Measurements from ENCODE around the gene TMEM63A. TPM values are rescaled to one million over a fixed set of nuclear protein-coding genes. Genes with fewer than 3 reads are reported as not detected.

TMEM63A gene
- total RNA-seq, 1 experiment from 2014 or later, result 31.4 TPM

GRCh38 chr1:225863167-225863566 lies 19.0 kb downstream of the TMEM63A start:
- Histone ChIP-seq H3K4me3 (ENCODE audit: low read depth in 2 of 2, low read length in 2 of 2) (no peak overlapping the region), H3K36me3 (ENCODE audit: control insufficient read depth, insufficient read depth, low read length) (0 out of 2 replicates have a peak, but pooled peaks cover 2% of the 10 kb centered on the region), H3K27me3 (ENCODE audit: control insufficient read depth, insufficient read depth, low read length) (no peaks in the 10 kb centered on the region), H3K9me3 (ENCODE audit: control insufficient read depth, insufficient read depth, low read depth, low read length) (no peaks in the 10 kb centered on the region), H3K4me1 (ENCODE audit: control insufficient read depth, insufficient read depth, low read length) (no peaks in the 10 kb centered on the region; the same call in 1 of the 2 replicates), H3K27ac (ENCODE audit: low read length) (no peak overlapping the region)
- DNase-seq (ENCODE audit: low read depth, low spot score) (no peak), ATAC-seq (no peak)
- POLR2A ChIA-PET, result no interaction called here
- CTCF ChIA-PET, result no interaction called here
- intact Hi-C loops (cut with micrococcal nuclease; ENCODE audit: unreplicated experiment) (no loop called here), in situ Hi-C loops (cut with HindIII; ENCODE audit: low pct_unique_long_range_greater_than_20kb, low sequenced_read_pairs) (no loop called here)
- no TSS peak for BruUV-seq (replicated peaks)
- no peak for TF ChIP-seq POLR2AphosphoS5 (IDR thresholded peaks at IDR 0.05; ENCODE audit: low read depth, low read length)
- TF ChIP-seq SIN3A (IDR thresholded peaks at IDR 0.05; ENCODE audit: borderline replicate concordance, insufficient read depth, low read depth, low read length), result no peak
- TF ChIP-seq TCF7L2 (IDR thresholded peaks at IDR 0.05; ENCODE audit: low read depth, low read length), result no peak
- no peak for TF ChIP-seq REST (IDR thresholded peaks at IDR 0.05; ENCODE audit: insufficient read depth in 1 of 2, low read depth in 2 of 2, low read length in 1 of 2)

GRCh38 chr1:225862581-225862950 lies 19.6 kb downstream of the TMEM63A start:
- CTCF ChIA-PET, result no interaction called here
- Histone ChIP-seq H3K36me3 (ENCODE audit: control insufficient read depth, insufficient read depth, low read length) (peaks cover 2% of the 10 kb centered on the region; the same call in 1 of the 2 replicates), H3K4me1 (ENCODE audit: control insufficient read depth, insufficient read depth, low read length) (no peaks in the 10 kb centered on the region; the same call in 1 of the 2 replicates), H3K4me3 (ENCODE audit: low read depth in 2 of 2, low read length in 2 of 2) (no peak overlapping the region), H3K27me3 (ENCODE audit: control insufficient read depth, insufficient read depth, low read length) (no peaks in the 10 kb centered on the region), H3K9me3 (ENCODE audit: control insufficient read depth, insufficient read depth, low read depth, low read length) (no peaks in the 10 kb centered on the region), H3K27ac (ENCODE audit: low read length) (no peak overlapping the region)
- no TSS peak for BruUV-seq (replicated peaks)
- TF ChIP-seq POLR2AphosphoS5 (IDR thresholded peaks at IDR 0.05; ENCODE audit: low read depth, low read length) (no peak), REST (IDR thresholded peaks at IDR 0.05; ENCODE audit: insufficient read depth in 1 of 2, low read depth in 2 of 2, low read length in 1 of 2) (no peak), CTCF (IDR thresholded peaks at IDR 0.05) (no peak), TCF7L2 (IDR thresholded peaks at IDR 0.05; ENCODE audit: low read depth, low read length) (no peak), SIN3A (IDR thresholded peaks at IDR 0.05; ENCODE audit: borderline replicate concordance, insufficient read depth, low read depth, low read length) (no peak)
- POLR2A ChIA-PET, result no interaction called here
- DNase-seq (ENCODE audit: low read depth, low spot score) (no peak), ATAC-seq (no peak)
- intact Hi-C loops (cut with micrococcal nuclease; ENCODE audit: unreplicated experiment) (no loop called here), in situ Hi-C loops (cut with HindIII; ENCODE audit: low pct_unique_long_range_greater_than_20kb, low sequenced_read_pairs) (no loop called here)

Data from Panc1 (cell line).